GM12865 (cell line): ENCODE measurements around the gene ACOX1.

Experiments
- DNase-seq: peaks from one replicate; pipeline ENCODE4 v3.0.0; 2010; ENCODE audit warnings: low read depth
- H3K4me3 ChIP-seq: 2 replicates; pipeline ENCODE4 v1.5.1; 2011; ENCODE audit warnings: mild to moderate bottlenecking, low read depth, low read length, control low read depth
- TF ChIP-seq, protein P1 (sequence below): IDR thresholded peaks from 2 replicates; pipeline ENCODE4 v1.5.1; 2011; ENCODE audit warnings: low read length, control low read depth, low read depth, inconsistent platforms; ENCODE audit not compliant: insufficient read depth; ENCODE audit errors: missing control alignments

The ACOX1 gene

DNA sequence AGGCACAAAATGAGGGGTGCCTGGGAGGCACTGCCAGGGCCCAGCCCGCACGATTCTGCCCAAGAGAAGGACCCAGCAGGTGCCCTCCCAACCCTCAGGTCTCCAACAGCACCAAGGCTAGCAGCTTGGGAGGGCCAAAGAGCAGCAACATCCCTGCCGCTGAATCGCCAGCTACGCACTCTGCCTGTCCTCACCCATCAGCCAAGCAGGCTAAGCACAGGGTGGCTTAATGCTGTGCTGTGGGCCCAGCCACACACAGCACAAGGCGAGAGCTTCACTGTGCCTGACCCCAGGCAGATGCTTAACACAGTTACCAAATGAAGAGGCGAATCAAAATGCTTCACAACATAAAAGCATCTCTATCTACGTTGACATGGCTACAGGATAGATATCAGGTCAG is 63.7 kb downstream of the ACOX1 start:
- DNase-seq = no peak
- no peak overlapping the region for H3K4me3 ChIP-seq
- TF ChIP-seq, protein P1, sequence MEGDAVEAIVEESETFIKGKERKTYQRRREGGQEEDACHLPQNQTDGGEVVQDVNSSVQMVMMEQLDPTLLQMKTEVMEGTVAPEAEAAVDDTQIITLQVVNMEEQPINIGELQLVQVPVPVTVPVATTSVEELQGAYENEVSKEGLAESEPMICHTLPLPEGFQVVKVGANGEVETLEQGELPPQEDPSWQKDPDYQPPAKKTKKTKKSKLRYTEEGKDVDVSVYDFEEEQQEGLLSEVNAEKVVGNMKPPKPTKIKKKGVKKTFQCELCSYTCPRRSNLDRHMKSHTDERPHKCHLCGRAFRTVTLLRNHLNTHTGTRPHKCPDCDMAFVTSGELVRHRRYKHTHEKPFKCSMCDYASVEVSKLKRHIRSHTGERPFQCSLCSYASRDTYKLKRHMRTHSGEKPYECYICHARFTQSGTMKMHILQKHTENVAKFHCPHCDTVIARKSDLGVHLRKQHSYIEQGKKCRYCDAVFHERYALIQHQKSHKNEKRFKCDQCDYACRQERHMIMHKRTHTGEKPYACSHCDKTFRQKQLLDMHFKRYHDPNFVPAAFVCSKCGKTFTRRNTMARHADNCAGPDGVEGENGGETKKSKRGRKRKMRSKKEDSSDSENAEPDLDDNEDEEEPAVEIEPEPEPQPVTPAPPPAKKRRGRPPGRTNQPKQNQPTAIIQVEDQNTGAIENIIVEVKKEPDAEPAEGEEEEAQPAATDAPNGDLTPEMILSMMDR = no peak

DNA sequence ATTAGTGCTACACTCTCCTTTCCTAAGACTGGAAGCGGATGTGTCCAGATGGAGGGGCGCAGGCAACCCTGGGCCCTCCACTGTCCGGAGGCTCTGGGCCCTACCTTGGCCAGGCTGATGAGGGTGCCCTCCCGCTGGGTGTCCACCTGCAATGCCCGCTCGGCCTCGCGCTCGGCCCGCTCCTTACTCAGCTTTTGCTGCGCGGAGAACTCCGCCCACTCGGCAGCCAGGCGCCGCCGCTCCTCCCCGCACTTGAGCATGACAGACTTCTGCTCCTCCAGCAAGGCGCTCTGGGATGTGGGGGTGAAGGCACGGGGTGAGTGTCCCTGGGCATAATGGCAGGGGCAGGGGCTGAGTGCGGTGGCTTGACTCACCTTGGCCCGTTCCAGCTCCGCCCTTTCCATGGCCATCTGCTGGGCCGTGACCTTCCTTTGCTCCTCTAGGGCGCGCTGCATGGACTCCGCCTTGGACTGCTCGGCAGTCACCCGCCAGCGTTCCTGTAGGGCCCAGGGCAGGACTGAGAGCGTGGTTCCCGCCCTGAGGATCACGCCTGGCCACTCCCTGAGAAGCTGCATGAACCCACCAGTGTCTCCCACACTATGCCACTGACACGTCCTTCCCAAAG is 64.2 kb downstream of the ACOX1 start:
- H3K4me3 ChIP-seq = no peak overlapping the region
- TF ChIP-seq, protein P1 = no peak
- DNase-seq = no peak

DNA sequence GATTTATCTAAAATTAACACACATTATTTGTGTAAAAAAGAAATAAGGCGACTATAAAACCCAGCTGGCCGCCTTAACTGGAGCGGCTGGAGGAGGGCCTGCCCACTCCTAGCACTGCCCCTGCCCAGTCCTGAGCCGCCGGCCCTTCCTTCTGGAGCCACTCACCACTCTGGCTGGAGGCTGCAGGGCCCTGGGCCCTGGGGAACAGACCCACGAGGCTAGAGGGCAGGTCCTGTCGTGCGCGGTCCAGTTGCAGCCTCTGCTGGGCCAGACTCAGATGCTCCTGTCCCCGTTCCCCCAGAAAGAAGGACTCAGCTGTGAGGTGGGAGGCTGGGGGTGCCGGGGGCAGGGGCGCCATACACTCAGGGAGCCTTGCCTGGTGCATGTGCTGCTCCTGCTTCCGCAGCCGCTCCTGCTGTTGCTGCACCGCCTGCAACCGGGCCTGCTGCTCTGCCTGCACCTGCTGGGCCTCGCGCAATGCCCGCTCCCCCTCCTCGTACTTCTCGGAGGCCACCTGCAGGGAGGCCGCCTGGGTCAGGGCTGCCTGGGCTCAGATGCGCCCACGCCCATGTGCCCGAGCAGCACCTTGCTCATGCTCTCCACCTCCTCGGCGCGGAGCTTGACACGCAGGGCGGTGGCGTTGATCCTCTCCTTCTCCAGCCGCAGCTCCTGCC is 65.3 kb downstream of the ACOX1 start:
- TF ChIP-seq, protein P1 = no peak
- no peak overlapping the region for H3K4me3 ChIP-seq
- DNase-seq = no peak

DNA sequence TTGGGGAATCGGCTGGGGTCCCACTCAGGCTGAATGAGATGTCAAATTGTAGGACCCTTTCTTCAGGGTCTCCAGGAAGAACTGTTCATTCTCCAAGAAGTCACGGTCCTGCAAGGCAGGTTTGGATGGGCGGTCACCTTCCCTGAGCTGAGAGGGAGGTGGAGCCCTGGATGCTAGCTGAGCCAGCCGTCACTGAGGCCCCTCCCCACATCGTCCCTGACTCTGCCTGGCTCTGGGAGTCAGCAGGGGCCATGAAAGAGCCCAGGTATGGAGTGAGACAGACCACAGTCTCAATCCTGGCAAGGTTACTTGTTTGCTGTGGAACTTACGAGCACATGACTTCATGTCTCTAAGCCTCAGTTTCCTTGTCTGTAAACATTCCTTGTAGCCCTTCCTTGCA is 68.3 kb downstream of the ACOX1 start:
- TF ChIP-seq, protein P1 = no peak
- H3K4me3 ChIP-seq = no peak overlapping the region
- DNase-seq = no peak

DNA sequence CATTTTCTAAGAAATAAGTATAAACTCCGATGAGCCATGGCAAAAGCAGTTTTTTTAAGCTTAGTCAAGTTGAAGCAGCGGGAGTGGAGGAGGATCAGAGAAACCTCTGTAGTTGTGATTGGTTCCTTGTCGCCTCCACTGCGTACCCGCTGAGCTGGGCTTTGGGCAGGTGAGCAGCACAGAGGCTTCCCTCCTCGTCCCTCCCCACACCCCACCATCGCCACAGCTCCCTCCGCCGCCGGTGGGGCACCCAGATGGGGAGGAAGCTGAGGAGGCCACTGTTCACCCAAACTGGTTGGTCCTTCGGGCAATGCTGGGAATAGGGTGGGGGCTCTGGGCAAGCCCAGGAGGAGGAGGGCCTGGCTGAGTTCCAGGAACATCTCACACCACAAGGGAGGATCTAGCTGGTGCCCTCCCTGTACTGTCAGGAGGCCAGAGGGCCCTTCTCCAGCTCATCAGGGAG is 69.1 kb downstream of the ACOX1 start:
- DNase-seq = no peak
- H3K4me3 ChIP-seq = no peak overlapping the region
- TF ChIP-seq, protein P1 = no peak

DNA sequence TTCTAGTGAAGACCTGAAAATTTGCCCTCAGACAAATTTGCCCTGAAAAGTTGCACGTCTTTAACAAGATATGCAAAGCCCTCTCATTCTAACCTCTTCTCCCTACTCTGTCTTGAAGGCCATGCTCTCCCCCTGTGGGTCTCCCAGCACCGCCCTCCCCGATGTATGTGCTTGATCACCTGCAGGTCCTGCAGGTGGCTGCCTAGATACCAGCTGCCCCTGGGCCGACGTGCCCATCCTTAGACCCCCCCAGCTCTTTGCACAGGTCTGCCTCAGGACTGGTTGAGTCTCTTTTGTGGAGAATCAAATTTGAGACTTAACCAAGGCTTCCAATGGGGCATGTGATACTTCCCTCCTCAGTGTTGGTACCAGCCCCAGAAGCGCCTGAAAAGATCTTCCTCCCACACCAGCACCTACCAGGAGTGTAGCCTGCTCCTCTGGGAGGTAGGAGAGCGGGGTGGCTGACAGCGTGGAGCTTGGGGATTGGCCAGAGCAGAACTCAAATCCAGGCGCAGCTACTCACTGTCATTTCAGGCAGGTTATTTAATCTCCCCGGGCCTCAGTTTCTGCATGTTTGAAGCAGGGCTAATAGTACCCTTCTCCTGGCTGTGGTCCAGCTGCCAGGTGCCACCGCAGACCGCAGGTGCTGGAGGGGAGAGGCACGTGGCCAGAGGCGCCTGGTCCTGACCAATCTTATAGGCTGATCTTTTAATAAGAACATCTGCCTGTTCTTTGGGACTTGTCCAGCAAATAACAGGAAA is 69.7 kb downstream of the ACOX1 start:
- H3K4me3 ChIP-seq = no peak overlapping the region
- TF ChIP-seq, protein P1 = no peak
- DNase-seq = no peak

DNA sequence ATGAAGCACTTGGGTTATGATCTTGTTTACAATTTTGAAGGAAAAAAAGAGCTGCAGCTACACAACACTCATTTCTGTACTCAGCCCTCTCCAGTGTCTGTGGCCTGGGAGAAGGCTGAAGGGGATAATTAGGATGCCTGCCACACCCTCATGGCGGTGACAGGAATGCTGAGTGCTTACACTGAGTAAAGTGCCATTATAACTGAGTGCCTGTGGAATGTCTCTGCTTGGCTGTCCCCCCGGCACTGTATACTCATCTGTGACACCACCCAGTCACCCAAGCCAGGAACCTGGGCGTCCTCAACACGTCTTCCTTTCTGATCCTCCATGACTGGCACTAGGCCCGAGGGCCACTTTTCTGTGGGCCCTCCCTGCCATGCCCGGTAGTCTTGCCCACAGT is 70.8 kb downstream of the ACOX1 start:
- DNase-seq = no peak
- H3K4me3 ChIP-seq = no peak overlapping the region

More for the DNA sequence above, 70.8 kb downstream of the ACOX1 start:
- TF ChIP-seq, protein P1 = no peak
